ENCODE measurements around the gene CD7.

GRCh38 chr17:82349287-82349701, 31.9 kb upstream of the CD7 start:
- TF ChIP-seq CTCF (IDR thresholded peaks at IDR 0.05) (no peak), POLR2AphosphoS5 (IDR thresholded peaks at IDR 0.05) (no peak), POLR2A (IDR thresholded peaks at IDR 0.05) (no peak)
